ENCODE measurements around the gene GAS6. TPM values are rescaled to one million over a fixed set of nuclear protein-coding genes. Genes with fewer than 3 reads are reported as not detected.
"Not testable (repeated sequence)": the region's sequence is repeated elsewhere in the genome, so short reads cannot be mapped to it uniquely, and the experiment has no call there.

GAS6 gene
- total RNA-seq, 1 donor from 2014 or later, result 47.6 TPM

GRCh38 chr13:113835461-113836270 lies 28.2 kb downstream of the GAS6 start:
- Mint-ChIP-seq H3K4me1 (ENCODE audit: low read depth, unreplicated experiment) (peaks cover 19% of the 10 kb centered on the region), H3K4me3 (ENCODE audit: unreplicated experiment) (no peak overlapping the region), H3K36me3 (ENCODE audit: unreplicated experiment) (no peaks in the 10 kb centered on the region), H3K9me3 (ENCODE audit: unreplicated experiment) (no peaks in the 10 kb centered on the region), H3K27ac (ENCODE audit: unreplicated experiment) (peak overlapping the region; percentile 43), H3K27me3 (ENCODE audit: unreplicated experiment) (peaks cover 6% of the 10 kb centered on the region)
- TF ChIP-seq CTCF (IDR thresholded peaks at IDR 0.05; ENCODE audit: partially characterized antibody, unreplicated experiment), result no peak
- DNase-seq, result peak; percentile 42

- Mint-ChIP-seq H3K4me3 (ENCODE audit: unreplicated experiment) (no peak overlapping the region), H3K4me1 (ENCODE audit: low read depth, unreplicated experiment) (peaks cover 19% of the 10 kb centered on the region), H3K9me3 (ENCODE audit: unreplicated experiment) (peaks cover 3% of the 10 kb centered on the region), H3K36me3 (ENCODE audit: unreplicated experiment) (no peaks in the 10 kb centered on the region), H3K27me3 (ENCODE audit: unreplicated experiment) (peaks cover 6% of the 10 kb centered on the region), H3K27ac (ENCODE audit: unreplicated experiment) (no peak overlapping the region)
- DNase-seq, result peak; percentile 33
- TF ChIP-seq CTCF (IDR thresholded peaks at IDR 0.05; ENCODE audit: partially characterized antibody, unreplicated experiment), result no peak
These were observed 29.2 kb downstream of the GAS6 start for GRCh38 chr13:113834496-113835200.

GRCh38 chr13:113834006-113834405 lies 29.9 kb downstream of the GAS6 start:
- not testable (repeated sequence) for H3K4me3 Mint-ChIP-seq (ENCODE audit: unreplicated experiment); H3K9me3 Mint-ChIP-seq (ENCODE audit: unreplicated experiment); H3K27ac Mint-ChIP-seq (ENCODE audit: unreplicated experiment); H3K36me3 Mint-ChIP-seq (ENCODE audit: unreplicated experiment); H3K27me3 Mint-ChIP-seq (ENCODE audit: unreplicated experiment)
- peaks cover 19% of the 10 kb centered on the region for H3K4me1 Mint-ChIP-seq (ENCODE audit: low read depth, unreplicated experiment)
- DNase-seq, result peak; percentile 10

- DNase-seq, result no peak
- Mint-ChIP-seq H3K27me3 (ENCODE audit: unreplicated experiment) (peaks cover 6% of the 10 kb centered on the region), H3K9me3 (ENCODE audit: unreplicated experiment) (peaks cover 3% of the 10 kb centered on the region), H3K27ac (ENCODE audit: unreplicated experiment) (peak overlapping the region; percentile 12), H3K4me1 (ENCODE audit: low read depth, unreplicated experiment) (peaks cover 19% of the 10 kb centered on the region), H3K36me3 (ENCODE audit: unreplicated experiment) (no peaks in the 10 kb centered on the region), H3K4me3 (ENCODE audit: unreplicated experiment) (no peak overlapping the region)
- TF ChIP-seq CTCF (IDR thresholded peaks at IDR 0.05; ENCODE audit: partially characterized antibody, unreplicated experiment), result no peak
These were observed 30.6 kb downstream of the GAS6 start for GRCh38 chr13:113833111-113833830.

GRCh38 chr13:113832631-113833030 lies 31.2 kb downstream of the GAS6 start:
- Mint-ChIP-seq H3K9me3 (ENCODE audit: unreplicated experiment) (peaks cover 3% of the 10 kb centered on the region), H3K36me3 (ENCODE audit: unreplicated experiment) (no peaks in the 10 kb centered on the region)

More at GRCh38 chr13:113832631-113833030, 31.2 kb downstream of the GAS6 start:
- DNase-seq, result peak; percentile 16
- peaks cover 14% of the 10 kb centered on the region for H3K4me1 Mint-ChIP-seq (ENCODE audit: low read depth, unreplicated experiment)
- no peak overlapping the region for H3K4me3 Mint-ChIP-seq (ENCODE audit: unreplicated experiment)
- peaks cover 9% of the 10 kb centered on the region for H3K27me3 Mint-ChIP-seq (ENCODE audit: unreplicated experiment)
- no peak for TF ChIP-seq CTCF (IDR thresholded peaks at IDR 0.05; ENCODE audit: partially characterized antibody, unreplicated experiment)
- no peak overlapping the region for H3K27ac Mint-ChIP-seq (ENCODE audit: unreplicated experiment)

All from glutamatergic neuron (in vitro differentiated cells).